ENCODE results near the gene TAAR6. TPM values are rescaled to one million over a fixed set of nuclear protein-coding genes. Genes with fewer than 3 reads are reported as not detected.
A peak's percentile ranks its signal among the peaks of the same experiment; 100 is the strongest.
"Not testable (repeated sequence)": the region's sequence is repeated elsewhere in the genome, so short reads cannot be mapped to it uniquely, and the experiment has no call there.

TAAR6 gene
- total RNA-seq, 1 experiment from 2014 or later, result not detected

GRCh38 chr6:132566404-132566803, 3.7 kb upstream of the TAAR6 start:
- Histone ChIP-seq H3K4me1 (no peaks in the 10 kb centered on the region), H3K27me3 (peaks cover 4% of the 10 kb centered on the region; the same call in 1 of the 2 replicates), H3K9me3 (replicated peaks) (no peaks in the 10 kb centered on the region), H3K27ac (no peak overlapping the region), H3K4me3 (no peak overlapping the region), H3K36me3 (no peaks in the 10 kb centered on the region)
- no peak for DNase-seq

GRCh38 chr6:132567566-132567965, 2.6 kb upstream of the TAAR6 start:
- no peaks in the 10 kb centered on the region for H3K9me3 ChIP-seq (replicated peaks)
- H3K27me3 ChIP-seq, result peaks cover 4% of the 10 kb centered on the region; the same call in 1 of the 2 replicates
- no peaks in the 10 kb centered on the region for H3K36me3 ChIP-seq
- H3K4me1 ChIP-seq, result no peaks in the 10 kb centered on the region
- no peak overlapping the region for H3K27ac ChIP-seq
- no peak overlapping the region for H3K4me3 ChIP-seq
- DNase-seq, result no peak

- Histone ChIP-seq H3K4me1 (no peaks in the 10 kb centered on the region), H3K27ac (no peak overlapping the region), H3K4me3 (no peak overlapping the region), H3K36me3 (no peaks in the 10 kb centered on the region), H3K27me3 (peaks cover 4% of the 10 kb centered on the region; the same call in 1 of the 2 replicates), H3K9me3 (replicated peaks) (no peaks in the 10 kb centered on the region)
- DNase-seq, result no peak
These were observed 1.5 kb upstream of the TAAR6 start for GRCh38 chr6:132568611-132569010.

- Histone ChIP-seq H3K4me1 (no peaks in the 10 kb centered on the region), H3K9me3 (replicated peaks) (no peaks in the 10 kb centered on the region), H3K27me3 (peaks cover 4% of the 10 kb centered on the region; the same call in 1 of the 2 replicates), H3K4me3 (no peak overlapping the region), H3K27ac (no peak overlapping the region), H3K36me3 (no peaks in the 10 kb centered on the region)
- no peak for DNase-seq
These were observed 952 bp upstream of the TAAR6 start for GRCh38 chr6:132569170-132569569.

GRCh38 chr6:132571774-132572173, 1.7 kb downstream of the TAAR6 start:
- Histone ChIP-seq H3K4me3 (no peak overlapping the region), H3K36me3 (no peaks in the 10 kb centered on the region), H3K4me1 (no peaks in the 10 kb centered on the region), H3K27me3 (no peaks in the 10 kb centered on the region), H3K27ac (no peak overlapping the region), H3K9me3 (replicated peaks) (no peaks in the 10 kb centered on the region)
- no peak for DNase-seq

GRCh38 chr6:132584698-132585097, 14.6 kb downstream of the TAAR6 start:
- Histone ChIP-seq H3K4me1 (no peaks in the 10 kb centered on the region), H3K4me3 (no peak overlapping the region), H3K27ac (no peak overlapping the region), H3K36me3 (no peaks in the 10 kb centered on the region), H3K27me3 (no peaks in the 10 kb centered on the region), H3K9me3 (replicated peaks) (no peaks in the 10 kb centered on the region)
- DNase-seq, result no peak

GRCh38 chr6:132587424-132587823, 17.3 kb downstream of the TAAR6 start:
- H3K27me3 ChIP-seq, result no peaks in the 10 kb centered on the region

GRCh38 chr6:132589454-132589853, 19.3 kb downstream of the TAAR6 start, which contains the start of gene TAAR5:
Gene TAAR5, minus strand, starts transcription at chr6:132589741. Its CDS starts 55 bp downstream, at chr6:132589686.
- Histone ChIP-seq H3K27me3 (no peaks in the 10 kb centered on the region), H3K36me3 (no peaks in the 10 kb centered on the region), H3K27ac (no peak within 1 kb of the TSS), H3K4me1 (no peaks in the 10 kb centered on the region), H3K9me3 (replicated peaks) (no peaks in the 10 kb centered on the region), H3K4me3 (no peak within 1 kb of the TSS)
- DNase-seq, result no peak

More at GRCh38 chr6:132587424-132587823, 17.3 kb downstream of the TAAR6 start:
- no peak overlapping the region for H3K27ac ChIP-seq
- H3K36me3 ChIP-seq, result no peaks in the 10 kb centered on the region
- no peaks in the 10 kb centered on the region for H3K9me3 ChIP-seq (replicated peaks)
- H3K4me1 ChIP-seq, result no peaks in the 10 kb centered on the region
- no peak for DNase-seq
- no peak overlapping the region for H3K4me3 ChIP-seq

GRCh38 chr6:132590362-132590761, 20.2 kb downstream of the TAAR6 start:
- Histone ChIP-seq H3K27ac (no peak overlapping the region), H3K4me3 (no peak overlapping the region), H3K36me3 (no peaks in the 10 kb centered on the region), H3K4me1 (no peaks in the 10 kb centered on the region), H3K27me3 (no peaks in the 10 kb centered on the region), H3K9me3 (replicated peaks) (no peaks in the 10 kb centered on the region)
- no peak for DNase-seq

GRCh38 chr6:132592855-132593254, 22.7 kb downstream of the TAAR6 start:
- H3K4me1 ChIP-seq, result no peaks in the 10 kb centered on the region
- H3K27me3 ChIP-seq, result no peaks in the 10 kb centered on the region

GRCh38 chr6:132596201-132596600, 26.1 kb downstream of the TAAR6 start:
- Histone ChIP-seq H3K9me3 (replicated peaks) (no peaks in the 10 kb centered on the region), H3K27me3 (no peaks in the 10 kb centered on the region), H3K27ac (no peak overlapping the region), H3K36me3 (no peaks in the 10 kb centered on the region), H3K4me1 (no peaks in the 10 kb centered on the region), H3K4me3 (no peak overlapping the region)
- DNase-seq, result no peak

More at GRCh38 chr6:132592855-132593254, 22.7 kb downstream of the TAAR6 start:
- no peaks in the 10 kb centered on the region for H3K9me3 ChIP-seq (replicated peaks)
- H3K27ac ChIP-seq, result no peak overlapping the region
- no peak overlapping the region for H3K4me3 ChIP-seq
- DNase-seq, result no peak
- H3K36me3 ChIP-seq, result no peaks in the 10 kb centered on the region

- Histone ChIP-seq H3K9me3 (replicated peaks) (no peaks in the 10 kb centered on the region), H3K27me3 (no peaks in the 10 kb centered on the region)
- peak; percentile 6 to 35 for DNase-seq
These were observed 28.4 kb downstream of the TAAR6 start for GRCh38 chr6:132598473-132598872.

GRCh38 chr6:132600900-132601299, 30.8 kb downstream of the TAAR6 start:
- H3K36me3 ChIP-seq; DNase-seq; H3K4me1 ChIP-seq; H3K27me3 ChIP-seq; H3K27ac ChIP-seq; H3K4me3 ChIP-seq; H3K9me3 ChIP-seq (replicated peaks): not testable (repeated sequence)

More at GRCh38 chr6:132598473-132598872, 28.4 kb downstream of the TAAR6 start:
- Histone ChIP-seq H3K4me3 (no peak overlapping the region), H3K4me1 (no peaks in the 10 kb centered on the region), H3K27ac (no peak overlapping the region), H3K36me3 (no peaks in the 10 kb centered on the region)

- no peaks in the 10 kb centered on the region for H3K36me3 ChIP-seq
- no peak for DNase-seq
- no peaks in the 10 kb centered on the region for H3K27me3 ChIP-seq
- H3K9me3 ChIP-seq (replicated peaks), result no peaks in the 10 kb centered on the region
- H3K4me1 ChIP-seq, result no peaks in the 10 kb centered on the region
- no peak overlapping the region for H3K4me3 ChIP-seq
- H3K27ac ChIP-seq, result no peak overlapping the region
These were observed 34.6 kb downstream of the TAAR6 start for GRCh38 chr6:132604635-132605152.

GRCh38 chr6:132607544-132608233, 37.6 kb downstream of the TAAR6 start:
- Histone ChIP-seq H3K27ac (no peak overlapping the region), H3K4me1 (no peaks in the 10 kb centered on the region)

GRCh38 chr6:132611616-132612015, 41.5 kb downstream of the TAAR6 start:
- H3K27me3 ChIP-seq, result peaks cover 11% of the 10 kb centered on the region; the same call in 1 of the 2 replicates
- no peak overlapping the region for H3K27ac ChIP-seq
- H3K9me3 ChIP-seq (replicated peaks), result no peaks in the 10 kb centered on the region
- no peaks in the 10 kb centered on the region for H3K4me1 ChIP-seq
- no peak for DNase-seq
- H3K4me3 ChIP-seq, result no peak overlapping the region
- no peaks in the 10 kb centered on the region for H3K36me3 ChIP-seq

More at GRCh38 chr6:132607544-132608233, 37.6 kb downstream of the TAAR6 start:
- no peak overlapping the region for H3K4me3 ChIP-seq
- no peak for DNase-seq
- no peaks in the 10 kb centered on the region for H3K9me3 ChIP-seq (replicated peaks)
- no peaks in the 10 kb centered on the region for H3K36me3 ChIP-seq
- no peaks in the 10 kb centered on the region for H3K27me3 ChIP-seq
